Ishikawa (cell line): ENCODE data around the gene EIF3L.

Source experiments
- CEBPB ChIP-seq: IDR thresholded peaks from 2 replicates; pipeline ENCODE4 v1.6.1; 2012
- CREB1 ChIP-seq: IDR thresholded peaks from 2 replicates; pipeline ENCODE4 v1.6.1; 2012; ENCODE audit warnings: low read depth
- EGR1 ChIP-seq: IDR thresholded peaks from 2 replicates; pipeline ENCODE4 v1.6.1; 2012
- EP300 ChIP-seq: IDR thresholded peaks from 2 replicates; pipeline ENCODE4 v1.6.1; 2012; ENCODE audit warnings: borderline replicate concordance
- FOXM1 ChIP-seq: IDR thresholded peaks from 2 replicates; pipeline ENCODE4 v1.6.1; 2012; ENCODE audit warnings: low read depth, borderline replicate concordance
- NFIC ChIP-seq: IDR thresholded peaks from 2 replicates; pipeline ENCODE4 v1.6.1; 2012
- RAD21 ChIP-seq: IDR thresholded peaks from 2 replicates; pipeline ENCODE4 v1.6.1; 2012; ENCODE audit warnings: low read depth
- TAF1 ChIP-seq: IDR thresholded peaks from 2 replicates; pipeline ENCODE4 v1.6.1; 2012; ENCODE audit warnings: low read depth, mild to moderate bottlenecking
- TCF12 ChIP-seq: IDR thresholded peaks from 2 replicates; pipeline ENCODE4 v1.6.1; 2012; ENCODE audit warnings: low read depth
- TEAD4 ChIP-seq: IDR thresholded peaks from 2 replicates; pipeline ENCODE4 v1.6.1; 2012
- USF1 ChIP-seq: IDR thresholded peaks from 2 replicates; pipeline ENCODE4 v1.6.1; 2012
- YY1 ChIP-seq: IDR thresholded peaks from 2 replicates; pipeline ENCODE4 v1.6.1; 2012; ENCODE audit warnings: low read depth
- ZBTB7A ChIP-seq: IDR thresholded peaks from 2 replicates; pipeline ENCODE4 v1.6.1; 2012; ENCODE audit warnings: low read depth
- TF ChIP-seq, protein P1 (sequence below): IDR thresholded peaks from 2 replicates; pipeline ENCODE4 v1.6.1; 2012; ENCODE audit warnings: low read depth, mild to moderate bottlenecking
- TF ChIP-seq, protein P2 (sequence below): IDR thresholded peaks from 2 replicates; pipeline ENCODE4 v1.6.1; 2012

EIF3L gene

GRCh38 chr22:37822079-37822833 is 27.0 kb upstream of the EIF3L start:
- TF ChIP-seq TCF12 (no peak), EGR1 (no peak), USF1 (no peak), YY1 (no peak), RAD21 (no peak), TAF1 (no peak), FOXM1 (no peak)
- TF ChIP-seq, protein P1, sequence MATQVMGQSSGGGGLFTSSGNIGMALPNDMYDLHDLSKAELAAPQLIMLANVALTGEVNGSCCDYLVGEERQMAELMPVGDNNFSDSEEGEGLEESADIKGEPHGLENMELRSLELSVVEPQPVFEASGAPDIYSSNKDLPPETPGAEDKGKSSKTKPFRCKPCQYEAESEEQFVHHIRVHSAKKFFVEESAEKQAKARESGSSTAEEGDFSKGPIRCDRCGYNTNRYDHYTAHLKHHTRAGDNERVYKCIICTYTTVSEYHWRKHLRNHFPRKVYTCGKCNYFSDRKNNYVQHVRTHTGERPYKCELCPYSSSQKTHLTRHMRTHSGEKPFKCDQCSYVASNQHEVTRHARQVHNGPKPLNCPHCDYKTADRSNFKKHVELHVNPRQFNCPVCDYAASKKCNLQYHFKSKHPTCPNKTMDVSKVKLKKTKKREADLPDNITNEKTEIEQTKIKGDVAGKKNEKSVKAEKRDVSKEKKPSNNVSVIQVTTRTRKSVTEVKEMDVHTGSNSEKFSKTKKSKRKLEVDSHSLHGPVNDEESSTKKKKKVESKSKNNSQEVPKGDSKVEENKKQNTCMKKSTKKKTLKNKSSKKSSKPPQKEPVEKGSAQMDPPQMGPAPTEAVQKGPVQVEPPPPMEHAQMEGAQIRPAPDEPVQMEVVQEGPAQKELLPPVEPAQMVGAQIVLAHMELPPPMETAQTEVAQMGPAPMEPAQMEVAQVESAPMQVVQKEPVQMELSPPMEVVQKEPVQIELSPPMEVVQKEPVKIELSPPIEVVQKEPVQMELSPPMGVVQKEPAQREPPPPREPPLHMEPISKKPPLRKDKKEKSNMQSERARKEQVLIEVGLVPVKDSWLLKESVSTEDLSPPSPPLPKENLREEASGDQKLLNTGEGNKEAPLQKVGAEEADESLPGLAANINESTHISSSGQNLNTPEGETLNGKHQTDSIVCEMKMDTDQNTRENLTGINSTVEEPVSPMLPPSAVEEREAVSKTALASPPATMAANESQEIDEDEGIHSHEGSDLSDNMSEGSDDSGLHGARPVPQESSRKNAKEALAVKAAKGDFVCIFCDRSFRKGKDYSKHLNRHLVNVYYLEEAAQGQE, result no peak
- TF ChIP-seq, protein P2, sequence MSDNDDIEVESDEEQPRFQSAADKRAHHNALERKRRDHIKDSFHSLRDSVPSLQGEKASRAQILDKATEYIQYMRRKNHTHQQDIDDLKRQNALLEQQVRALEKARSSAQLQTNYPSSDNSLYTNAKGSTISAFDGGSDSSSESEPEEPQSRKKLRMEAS, result no peak

DNA sequence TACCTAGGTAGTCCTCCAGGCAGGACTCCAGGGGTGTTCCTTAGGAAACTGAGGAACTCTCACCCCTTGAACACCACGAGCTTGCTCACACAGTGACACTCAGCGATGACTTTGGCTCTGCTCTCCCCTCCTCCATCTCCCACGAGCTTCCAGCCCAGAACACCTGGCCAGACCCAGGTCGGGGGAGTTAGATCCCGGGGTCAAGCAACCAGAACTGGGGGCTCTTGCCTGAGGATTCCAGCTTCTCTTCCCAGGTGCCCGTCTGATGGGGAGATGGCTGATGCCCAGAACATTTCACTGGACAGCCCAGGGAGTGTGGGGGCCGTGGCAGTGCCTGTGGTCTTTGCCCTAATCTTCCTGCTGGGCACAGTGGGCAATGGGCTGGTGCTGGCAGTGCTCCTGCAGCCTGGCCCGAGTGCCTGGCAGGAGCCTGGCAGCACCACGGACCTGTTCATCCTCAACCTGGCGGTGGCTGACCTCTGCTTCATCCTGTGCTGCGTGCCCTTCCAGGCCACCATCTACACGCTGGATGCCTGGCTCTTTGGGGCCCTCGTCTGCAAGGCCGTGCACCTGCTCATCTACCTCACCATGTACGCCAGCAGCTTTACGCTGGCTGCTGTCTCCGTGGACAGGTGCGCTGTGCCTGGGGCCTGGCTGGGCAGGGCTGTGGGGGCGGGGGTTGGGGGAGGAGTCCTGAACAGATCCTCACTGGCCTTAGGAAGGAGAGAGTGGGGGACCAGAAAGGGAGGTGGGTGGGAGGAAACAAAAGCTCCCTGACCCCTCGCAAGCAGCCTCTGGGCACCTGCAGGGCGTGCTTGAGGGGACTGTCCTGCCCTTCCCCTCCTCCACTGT is 25.9 kb upstream of the EIF3L start, which contains the start of gene GALR3:
GALR3 (plus strand) TSS at position 249 of the 852 bp plus-strand sequence; CDS start at position 274, 25 bp downstream.
- TF ChIP-seq EP300 (no peak), TCF12 (no peak), USF1 (no peak), NFIC (no peak), YY1 (no peak), FOXM1 (no peak), TEAD4 (no peak), CEBPB (no peak), ZBTB7A (no peak), RAD21 (no peak), TAF1 (no peak), CREB1 (no peak), EGR1 (no peak)
- TF ChIP-seq, protein P1, result no peak
- TF ChIP-seq, protein P2, result no peak

DNA sequence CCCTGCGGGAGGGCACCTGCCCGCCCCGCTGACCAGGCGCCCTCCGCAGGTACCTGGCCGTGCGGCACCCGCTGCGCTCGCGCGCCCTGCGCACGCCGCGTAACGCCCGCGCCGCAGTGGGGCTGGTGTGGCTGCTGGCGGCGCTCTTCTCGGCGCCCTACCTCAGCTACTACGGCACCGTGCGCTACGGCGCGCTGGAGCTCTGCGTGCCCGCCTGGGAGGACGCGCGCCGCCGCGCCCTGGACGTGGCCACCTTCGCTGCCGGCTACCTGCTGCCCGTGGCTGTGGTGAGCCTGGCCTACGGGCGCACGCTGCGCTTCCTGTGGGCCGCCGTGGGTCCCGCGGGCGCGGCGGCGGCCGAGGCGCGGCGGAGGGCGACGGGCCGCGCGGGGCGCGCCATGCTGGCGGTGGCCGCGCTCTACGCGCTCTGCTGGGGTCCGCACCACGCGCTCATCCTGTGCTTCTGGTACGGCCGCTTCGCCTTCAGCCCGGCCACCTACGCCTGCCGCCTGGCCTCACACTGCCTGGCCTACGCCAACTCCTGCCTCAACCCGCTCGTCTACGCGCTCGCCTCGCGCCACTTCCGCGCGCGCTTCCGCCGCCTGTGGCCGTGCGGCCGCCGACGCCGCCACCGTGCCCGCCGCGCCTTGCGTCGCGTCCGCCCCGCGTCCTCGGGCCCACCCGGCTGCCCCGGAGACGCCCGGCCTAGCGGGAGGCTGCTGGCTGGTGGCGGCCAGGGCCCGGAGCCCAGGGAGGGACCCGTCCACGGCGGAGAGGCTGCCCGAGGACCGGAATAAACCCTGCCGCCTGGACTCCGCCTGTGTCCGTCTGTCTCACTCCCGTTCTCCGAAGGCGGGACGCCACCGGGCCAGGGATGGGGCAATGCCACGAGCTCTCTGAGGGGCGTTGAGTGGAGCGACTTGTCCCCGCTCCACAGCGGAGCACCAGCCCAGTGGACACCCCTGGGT is 24.3 kb upstream of the EIF3L start:
- no peak for TF ChIP-seq TAF1
- TF ChIP-seq YY1, result no peak
- TF ChIP-seq EGR1, result no peak
- TF ChIP-seq ZBTB7A, result no peak
- no peak for TF ChIP-seq NFIC
- TF ChIP-seq TCF12, result no peak

GRCh38 chr22:37827056-37827455 is 22.2 kb upstream of the EIF3L start:
- TF ChIP-seq NFIC (no peak), CEBPB (no peak), TAF1 (no peak), EGR1 (no peak), USF1 (no peak), FOXM1 (no peak), TEAD4 (no peak), CREB1 (no peak), ZBTB7A (no peak), YY1 (no peak), RAD21 (no peak), TCF12 (no peak), EP300 (no peak)
- TF ChIP-seq, protein P2, result no peak
- TF ChIP-seq, protein P1, result no peak
